SJCRH30 (cell line): Measurements from ENCODE around the gene LACC1. TPM values are rescaled to one million over a fixed set of nuclear protein-coding genes. Genes with fewer than 3 reads are reported as not detected.

Experiments
- DNase-seq, 2 experiments: peaks; one replicate each; pipeline ENCODE4 v3.0.0-alpha.2; 2015 to 2020
- H3K27ac ChIP-seq: fragments of 250-450 bp; sonication (Bioruptor Pico); 2 replicates; pipeline ENCODE4 v1.5.1; 2020; ENCODE audit warnings: mild to moderate bottlenecking, moderate library complexity
- H3K27me3 ChIP-seq: fragments of 250-450 bp; sonication (Bioruptor Pico); 2 replicates; pipeline ENCODE4 v1.5.1; 2020; ENCODE audit warnings: mild to moderate bottlenecking, moderate library complexity
- H3K36me3 ChIP-seq: fragments of 250-450 bp; sonication (Bioruptor Pico); 2 replicates; pipeline ENCODE4 v1.5.1; 2020; ENCODE audit warnings: mild to moderate bottlenecking, moderate library complexity
- H3K4me1 ChIP-seq: fragments of 250-450 bp; sonication (Bioruptor Pico); 2 replicates; pipeline ENCODE4 v1.5.1; 2020; ENCODE audit warnings: mild to moderate bottlenecking, moderate library complexity
- H3K4me3 ChIP-seq: fragments of 250-450 bp; sonication (Bioruptor Pico); 2 replicates; pipeline ENCODE4 v1.5.1; 2020; ENCODE audit warnings: mild to moderate bottlenecking, moderate library complexity
- H3K9me3 ChIP-seq: fragments of 250-450 bp; sonication (Bioruptor Pico); replicated peaks from 2 replicates; pipeline ENCODE4 v1.5.1; 2020; ENCODE audit warnings: mild to moderate bottlenecking, moderate library complexity
- total RNA-seq: library from RNA; depleted of rRNA; stranded (reverse); fragments of >200 nt; shearing (Covaris generic); gene quantifications from 2 replicates; pipeline ENCODE4 v1.2.3, GENCODE V29; 2014

The LACC1 gene
- total RNA-seq, 1 experiment from 2014 or later: 0.63 TPM

DNA sequence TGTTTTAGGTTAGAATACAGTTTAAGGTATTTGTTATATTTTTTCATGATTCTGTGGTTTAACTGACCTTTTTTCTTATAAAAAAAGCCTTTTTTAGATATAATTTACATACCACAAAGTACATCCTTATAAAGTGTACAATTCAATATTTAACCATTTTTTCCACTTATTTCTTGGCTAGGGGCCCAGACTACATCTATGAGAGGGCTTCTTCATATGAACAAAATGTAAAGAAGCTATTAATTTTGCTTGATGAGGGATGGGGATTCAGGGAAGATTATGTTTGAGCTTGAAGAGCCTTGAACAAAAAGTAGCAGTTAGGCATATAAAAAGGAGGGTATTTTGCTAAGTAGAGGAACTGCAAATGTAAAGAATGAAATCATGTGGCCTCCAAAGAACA, 2.4 kb upstream of the LACC1 start:
- H3K27me3 ChIP-seq: no peaks in the 10 kb centered on the region
- H3K9me3 ChIP-seq: no peaks in the 10 kb centered on the region

DNA sequence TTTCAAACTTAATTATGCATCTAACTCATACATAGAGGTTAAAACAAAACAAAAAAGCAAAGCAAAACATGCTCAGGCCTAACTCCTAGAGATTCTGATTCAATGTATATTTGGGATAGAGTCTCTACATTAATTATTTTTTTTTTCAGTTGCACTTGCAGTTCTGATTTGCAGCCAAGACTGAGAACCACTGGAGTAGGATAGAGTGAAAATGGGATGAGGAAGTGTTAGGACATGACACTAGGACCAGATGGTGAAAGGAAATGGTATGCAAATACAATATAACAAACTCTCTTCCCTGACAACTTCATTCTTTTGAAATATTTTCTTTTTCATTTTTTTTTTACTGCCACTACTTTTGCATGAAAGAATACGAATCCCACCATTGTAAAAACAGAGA, 1.9 kb upstream of the LACC1 start:
- no peak overlapping the region for H3K27ac ChIP-seq
- no peaks in the 10 kb centered on the region for H3K9me3 ChIP-seq

More for the DNA sequence above, 2.4 kb upstream of the LACC1 start:
- Histone ChIP-seq H3K27ac (no peak overlapping the region), H3K4me1 (no peaks in the 10 kb centered on the region), H3K36me3 (no peaks in the 10 kb centered on the region), H3K4me3 (no peak overlapping the region)
- DNase-seq: no peak

DNA sequence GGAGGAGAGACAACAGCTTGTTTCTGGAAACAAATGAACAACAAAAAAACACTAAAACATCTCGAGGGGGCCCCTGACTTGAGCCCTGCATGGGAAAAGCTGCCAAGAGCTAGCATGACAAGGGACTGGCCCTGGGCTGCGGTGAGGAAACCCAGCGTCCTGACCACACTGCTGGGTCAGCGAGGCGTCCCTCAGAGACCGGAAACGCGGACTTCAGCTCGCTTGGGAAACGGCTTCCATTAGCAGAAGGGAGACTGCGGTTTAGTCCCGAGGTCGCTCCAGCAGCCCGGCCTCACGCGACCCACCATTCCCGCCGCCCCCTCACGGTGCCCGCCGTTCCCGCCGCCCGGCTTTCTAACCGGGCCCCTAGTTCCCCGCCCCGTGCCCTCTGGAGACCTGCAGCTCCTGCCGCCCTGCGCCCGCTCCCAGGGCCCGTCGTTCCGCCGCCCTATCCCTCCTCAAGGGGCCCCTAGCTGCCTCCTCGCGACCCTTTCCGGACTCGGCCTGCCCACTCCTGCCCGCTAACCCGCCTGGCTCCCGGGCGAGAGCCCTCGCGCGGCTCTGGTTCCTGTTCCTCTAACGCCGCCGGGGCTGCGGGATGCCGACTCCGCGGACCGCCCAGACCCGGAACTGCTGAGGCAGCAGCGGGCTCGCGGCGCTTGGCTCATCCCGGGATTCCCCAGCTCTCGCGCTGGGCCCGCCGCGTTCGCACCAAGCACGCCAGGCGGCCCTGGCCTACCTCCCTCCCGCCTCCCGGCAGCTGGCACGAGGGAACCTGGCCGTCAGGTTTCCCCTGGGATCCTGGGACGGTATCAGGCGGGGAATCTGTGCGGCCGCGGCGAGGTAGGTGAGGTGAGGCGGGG, 581 bp upstream of the LACC1 start, which contains the start of gene CCDC122:
Gene CCDC122 (minus strand): TSS at position 849 of the 863 bp plus-strand sequence. CDS start 10,364 bp downstream, outside the sequence.
- Histone ChIP-seq H3K9me3 (no peaks in the 10 kb centered on the region), H3K27ac (peak within 1 kb of the TSS; percentile 89)
- peak; percentile 54 to 65 for DNase-seq

More for the DNA sequence above, 1.9 kb upstream of the LACC1 start:
- H3K4me3 ChIP-seq: no peak overlapping the region
- DNase-seq: no peak
- H3K36me3 ChIP-seq: no peaks in the 10 kb centered on the region
- H3K4me1 ChIP-seq: no peaks in the 10 kb centered on the region
- H3K27me3 ChIP-seq: no peaks in the 10 kb centered on the region

DNA sequence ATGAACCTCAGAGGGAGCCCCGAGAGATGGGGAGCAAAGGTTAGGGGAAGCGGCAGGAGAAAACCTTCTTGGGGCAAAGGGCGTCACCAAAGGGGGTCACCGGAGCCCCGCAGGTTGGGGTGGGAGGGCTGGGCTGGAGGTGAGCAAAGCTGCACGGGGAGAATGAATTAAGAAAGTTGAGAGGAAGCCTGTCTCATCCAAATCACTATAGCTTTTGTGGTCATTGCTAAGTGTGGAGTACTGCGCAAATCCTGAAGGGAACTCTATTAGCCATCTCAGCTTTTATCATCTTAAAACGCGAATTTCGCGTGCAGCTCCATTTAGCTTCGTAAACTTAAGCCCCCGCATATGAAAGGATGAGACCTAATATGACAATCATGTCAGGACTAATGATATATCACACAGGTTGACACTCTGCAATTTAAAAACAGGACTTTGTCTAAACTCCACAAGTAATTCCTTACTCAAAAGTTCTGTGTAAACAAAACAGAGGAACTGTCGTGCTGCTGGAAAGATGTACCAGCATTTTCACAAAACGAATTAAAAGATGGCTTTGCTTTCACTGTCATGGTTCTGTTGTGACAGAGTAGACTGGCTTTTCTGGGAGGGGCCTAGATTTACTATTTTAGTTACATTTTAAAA, 631 bp downstream of the LACC1 start:
- DNase-seq: no peak
- Histone ChIP-seq H3K36me3 (no peaks in the 10 kb centered on the region), H3K4me1 (no peaks in the 10 kb centered on the region), H3K4me3 (peak overlapping the region; percentile 85), H3K9me3 (no peaks in the 10 kb centered on the region), H3K27ac (no peak overlapping the region), H3K27me3 (no peaks in the 10 kb centered on the region)

More for the DNA sequence above, 581 bp upstream of the LACC1 start, which contains the start of gene CCDC122:
- H3K27me3 ChIP-seq: no peaks in the 10 kb centered on the region
- H3K36me3 ChIP-seq: no peaks in the 10 kb centered on the region
- H3K4me3 ChIP-seq: peak within 1 kb of the TSS; percentile 85
- H3K4me1 ChIP-seq: no peaks in the 10 kb centered on the region

DNA sequence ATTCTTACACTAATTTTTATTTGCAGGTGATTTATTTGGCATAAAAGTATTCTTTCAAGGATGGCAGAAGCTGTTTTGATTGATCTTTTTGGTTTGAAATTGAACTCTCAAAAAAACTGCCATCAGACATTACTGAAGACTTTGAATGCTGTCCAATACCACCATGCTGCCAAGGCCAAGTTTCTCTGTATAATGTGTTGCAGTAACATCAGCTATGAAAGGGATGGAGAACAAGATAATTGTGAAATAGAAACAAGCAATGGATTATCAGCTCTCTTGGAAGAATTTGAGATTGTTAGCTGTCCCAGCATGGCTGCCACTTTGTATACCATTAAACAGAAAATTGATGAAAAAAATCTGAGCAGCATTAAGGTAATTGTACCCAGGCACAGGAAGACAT, 1.2 kb downstream of the LACC1 start:
- H3K27ac ChIP-seq: no peak overlapping the region
- no peaks in the 10 kb centered on the region for H3K4me1 ChIP-seq
- H3K27me3 ChIP-seq: no peaks in the 10 kb centered on the region
- H3K4me3 ChIP-seq: no peak overlapping the region
- H3K36me3 ChIP-seq: no peaks in the 10 kb centered on the region
- no peak for DNase-seq
- no peaks in the 10 kb centered on the region for H3K9me3 ChIP-seq

DNA sequence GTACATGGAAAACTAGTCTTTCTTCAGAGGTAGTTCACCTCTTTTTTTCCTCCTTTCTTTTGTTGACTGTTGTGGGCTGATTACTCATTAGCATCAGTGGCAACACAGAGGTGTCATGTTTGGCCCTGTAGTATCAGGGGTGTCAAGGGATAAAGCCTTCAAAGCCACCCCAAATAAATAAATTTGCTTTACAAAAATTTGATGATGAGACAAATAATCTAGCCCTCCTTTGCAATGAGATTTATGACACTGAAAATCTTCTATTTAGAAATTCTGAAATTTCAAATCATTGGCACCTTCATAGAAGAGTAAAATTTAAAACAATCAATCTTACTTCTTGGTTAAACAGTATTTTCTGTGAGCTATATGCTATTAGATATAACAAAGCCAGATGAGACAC, 1.9 kb downstream of the LACC1 start:
- Histone ChIP-seq H3K4me3 (no peak overlapping the region), H3K27ac (no peak overlapping the region), H3K9me3 (no peaks in the 10 kb centered on the region), H3K36me3 (no peaks in the 10 kb centered on the region), H3K4me1 (no peaks in the 10 kb centered on the region), H3K27me3 (no peaks in the 10 kb centered on the region)
- DNase-seq: no peak

DNA sequence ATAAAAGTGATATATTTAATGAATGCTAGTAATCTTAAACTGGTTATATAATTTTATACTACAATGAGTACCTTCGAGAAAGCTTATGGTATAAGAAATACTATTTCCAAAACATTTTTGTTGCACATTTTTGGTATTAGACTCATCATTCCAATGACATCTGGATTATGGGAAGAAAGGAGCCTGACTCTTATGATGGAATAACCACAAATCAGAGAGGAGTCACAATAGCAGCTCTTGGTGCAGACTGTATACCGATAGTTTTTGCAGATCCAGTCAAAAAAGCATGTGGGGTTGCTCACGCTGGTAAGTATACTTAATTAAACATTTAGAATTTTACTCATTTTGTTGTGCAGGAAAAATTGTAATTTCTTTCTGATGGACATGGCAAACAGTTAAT, 3.9 kb downstream of the LACC1 start:
- H3K27me3 ChIP-seq: no peaks in the 10 kb centered on the region
- H3K4me1 ChIP-seq: no peaks in the 10 kb centered on the region
- no peak for DNase-seq
- no peaks in the 10 kb centered on the region for H3K36me3 ChIP-seq
- H3K27ac ChIP-seq: no peak overlapping the region
- no peak overlapping the region for H3K4me3 ChIP-seq
- H3K9me3 ChIP-seq: no peaks in the 10 kb centered on the region

DNA sequence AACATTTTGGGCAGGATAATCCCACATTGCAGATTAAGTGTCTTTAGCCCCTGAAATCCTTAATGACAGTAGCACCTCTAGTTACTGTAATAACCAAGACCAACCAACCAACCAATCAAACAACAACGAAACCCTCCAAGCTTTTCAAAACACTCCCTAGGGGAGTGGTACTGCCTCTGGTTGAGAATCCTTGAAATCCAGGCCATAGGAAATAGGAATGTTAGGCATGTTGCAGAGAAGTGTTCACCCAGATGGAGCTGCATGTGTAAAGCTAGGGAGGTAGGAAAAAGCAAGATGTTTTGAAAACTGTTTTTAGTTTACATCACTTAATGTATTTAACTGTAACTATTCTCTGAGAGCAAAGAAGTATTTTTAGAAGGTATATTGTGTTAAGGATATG, 4.5 kb downstream of the LACC1 start:
- Histone ChIP-seq H3K9me3 (no peaks in the 10 kb centered on the region), H3K4me3 (no peak overlapping the region), H3K27ac (no peak overlapping the region), H3K4me1 (no peaks in the 10 kb centered on the region), H3K27me3 (no peaks in the 10 kb centered on the region), H3K36me3 (no peaks in the 10 kb centered on the region)
- DNase-seq: no peak

DNA sequence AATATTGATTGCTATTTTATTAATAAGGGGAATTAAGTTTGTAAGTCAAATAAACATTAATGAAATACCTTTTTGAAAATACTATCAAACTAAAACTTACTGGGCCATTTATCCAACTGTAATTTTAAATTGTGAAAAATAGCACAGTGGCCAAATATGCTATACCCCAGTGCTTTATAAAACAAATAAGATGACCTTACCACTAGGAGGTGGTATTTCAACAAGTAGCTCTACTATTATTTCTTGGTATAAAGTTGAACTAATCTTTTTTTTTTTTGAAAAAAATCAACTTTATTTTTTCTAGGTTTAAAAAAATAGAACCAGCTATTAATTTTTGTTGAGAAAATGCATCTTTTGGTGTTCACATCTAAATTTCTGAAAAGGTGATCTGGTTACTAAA, 14.7 kb downstream of the LACC1 start:
- no peak for DNase-seq
- 0 out of 2 replicates have a peak, but pooled peaks cover 3% of the 10 kb centered on the region for H3K4me1 ChIP-seq
- no peak overlapping the region for H3K4me3 ChIP-seq
- no peaks in the 10 kb centered on the region for H3K27me3 ChIP-seq
- no peaks in the 10 kb centered on the region for H3K9me3 ChIP-seq
- H3K36me3 ChIP-seq: no peaks in the 10 kb centered on the region
- no peak overlapping the region for H3K27ac ChIP-seq

DNA sequence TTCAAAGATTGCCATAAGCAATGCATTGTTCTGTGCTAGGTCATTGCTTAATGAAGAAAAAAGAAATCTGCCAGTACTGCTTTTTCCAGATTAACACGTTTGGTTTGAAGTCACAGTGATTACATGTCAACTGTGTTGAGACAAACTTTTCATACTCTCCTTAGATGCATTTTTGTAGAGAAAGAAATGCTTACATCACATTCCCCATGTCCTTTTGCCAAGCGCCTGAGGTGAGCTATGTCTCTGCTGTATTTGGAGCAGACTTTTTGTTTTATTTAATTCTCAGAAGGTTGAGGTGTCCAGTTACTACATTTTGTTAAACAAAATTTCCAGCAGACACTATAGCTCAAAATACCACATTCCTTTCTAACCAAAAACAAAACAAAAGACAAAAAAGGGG, 16.2 kb downstream of the LACC1 start:
- Histone ChIP-seq H3K4me3 (no peak overlapping the region), H3K36me3 (no peaks in the 10 kb centered on the region), H3K9me3 (no peaks in the 10 kb centered on the region), H3K27me3 (no peaks in the 10 kb centered on the region), H3K27ac (no peak overlapping the region), H3K4me1 (0 out of 2 replicates have a peak, but pooled peaks cover 3% of the 10 kb centered on the region)
- no peak for DNase-seq

DNA sequence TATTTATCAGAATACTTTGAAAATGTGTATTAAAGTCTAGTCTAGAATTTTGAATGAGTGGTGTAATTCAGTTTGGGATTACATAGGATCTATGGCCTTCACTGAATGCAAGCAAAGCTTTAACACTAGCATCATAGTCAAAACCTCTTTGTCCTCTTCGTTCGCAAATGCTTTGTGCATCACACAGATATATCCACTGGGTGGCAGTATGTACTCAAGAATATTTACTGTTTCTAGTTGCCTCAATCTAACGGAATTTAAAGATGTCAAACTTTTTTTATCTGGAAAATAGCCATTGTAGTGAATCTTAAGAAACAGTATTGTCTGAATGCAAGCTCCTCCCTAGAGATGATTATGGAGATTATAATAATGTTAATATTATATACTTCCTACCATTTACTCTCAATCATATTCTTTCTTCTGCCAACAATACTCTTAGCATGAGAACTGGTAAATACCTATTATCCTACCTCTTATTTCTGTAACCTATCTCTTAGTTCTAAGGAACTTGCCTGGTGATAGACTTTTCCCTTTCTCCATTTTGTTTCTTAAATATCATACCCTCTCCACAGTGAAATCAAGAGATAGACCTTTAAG, 25.8 kb downstream of the LACC1 start:
- peak; percentile 25 to 73 for DNase-seq
- H3K27ac ChIP-seq: no peak overlapping the region
- no peaks in the 10 kb centered on the region for H3K36me3 ChIP-seq
- H3K9me3 ChIP-seq: no peaks in the 10 kb centered on the region
- H3K27me3 ChIP-seq: no peaks in the 10 kb centered on the region
- H3K4me3 ChIP-seq: no peak overlapping the region
- H3K4me1 ChIP-seq: no peaks in the 10 kb centered on the region

DNA sequence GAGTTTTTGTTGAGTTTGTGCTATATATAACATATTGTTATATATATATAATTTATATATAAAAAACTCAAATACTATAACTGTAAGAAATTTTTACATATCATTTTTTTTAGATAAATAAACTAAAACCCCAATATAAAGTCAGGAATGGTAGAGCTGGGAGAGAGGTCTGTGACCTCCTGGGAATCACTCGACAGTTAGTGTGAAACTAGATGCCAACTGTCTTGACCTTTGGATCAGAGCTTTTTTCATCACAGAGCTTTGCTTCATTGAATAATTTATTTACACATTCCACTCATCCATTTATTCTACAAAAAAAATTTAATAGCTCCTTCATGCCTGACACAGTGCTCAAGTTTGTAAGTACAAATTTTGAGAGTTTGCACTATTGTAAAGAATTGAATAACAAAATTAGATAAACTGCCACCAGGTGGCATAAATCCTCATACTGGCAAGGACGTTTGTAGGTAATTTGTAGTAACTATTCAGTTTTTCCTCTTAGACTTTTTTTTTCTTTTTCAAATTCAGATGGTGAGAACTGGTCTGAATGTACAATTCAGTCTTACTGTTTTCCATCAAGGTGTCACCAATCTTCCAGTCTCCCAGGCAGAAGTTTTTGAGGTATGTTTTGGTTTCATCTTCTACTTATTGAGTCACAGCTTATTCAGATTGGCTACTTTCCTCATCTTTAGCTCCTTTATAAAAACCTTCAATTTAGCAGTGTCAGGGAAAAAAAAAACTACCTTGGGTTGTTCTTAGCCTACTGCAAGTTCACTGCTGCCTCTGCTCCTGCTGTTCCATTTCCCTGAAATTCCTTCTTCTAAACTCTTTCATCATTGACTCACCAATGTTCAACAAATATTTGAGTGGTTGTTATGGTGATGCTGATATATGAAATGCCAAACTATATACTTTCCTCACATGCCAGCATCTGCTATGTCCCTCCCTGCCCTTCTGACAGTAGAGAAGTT, 28.7 kb downstream of the LACC1 start:
- no peaks in the 10 kb centered on the region for H3K36me3 ChIP-seq
- H3K27ac ChIP-seq: no peak overlapping the region
- H3K4me1 ChIP-seq: no peaks in the 10 kb centered on the region
- no peak overlapping the region for H3K4me3 ChIP-seq
- no peaks in the 10 kb centered on the region for H3K27me3 ChIP-seq
- DNase-seq: peak in 1 of 2 experiments; percentile 39
- H3K9me3 ChIP-seq: no peaks in the 10 kb centered on the region

DNA sequence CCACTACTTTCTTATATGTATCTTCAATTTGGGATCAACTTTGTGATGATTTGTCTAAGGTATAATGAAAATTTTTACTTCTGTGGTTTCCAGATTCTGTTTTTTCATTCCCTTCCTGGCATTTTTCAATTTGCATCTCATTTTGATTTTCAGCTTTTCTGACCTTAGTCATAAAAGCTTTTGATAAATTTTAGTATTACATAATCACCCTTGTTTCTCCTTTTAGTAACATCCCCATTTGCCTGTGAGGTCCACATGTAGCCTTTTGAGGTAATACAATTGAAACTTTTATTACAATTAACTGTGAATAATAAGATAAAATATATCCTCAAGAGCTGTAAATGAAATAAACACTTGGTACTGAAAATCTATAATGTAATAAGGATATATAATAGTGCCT, 31.2 kb downstream of the LACC1 start:
- H3K4me1 ChIP-seq: no peaks in the 10 kb centered on the region
- no peaks in the 10 kb centered on the region for H3K27me3 ChIP-seq
- H3K4me3 ChIP-seq: no peak overlapping the region
- no peak overlapping the region for H3K27ac ChIP-seq
- DNase-seq: no peak
- H3K36me3 ChIP-seq: no peaks in the 10 kb centered on the region
- H3K9me3 ChIP-seq: no peaks in the 10 kb centered on the region

DNA sequence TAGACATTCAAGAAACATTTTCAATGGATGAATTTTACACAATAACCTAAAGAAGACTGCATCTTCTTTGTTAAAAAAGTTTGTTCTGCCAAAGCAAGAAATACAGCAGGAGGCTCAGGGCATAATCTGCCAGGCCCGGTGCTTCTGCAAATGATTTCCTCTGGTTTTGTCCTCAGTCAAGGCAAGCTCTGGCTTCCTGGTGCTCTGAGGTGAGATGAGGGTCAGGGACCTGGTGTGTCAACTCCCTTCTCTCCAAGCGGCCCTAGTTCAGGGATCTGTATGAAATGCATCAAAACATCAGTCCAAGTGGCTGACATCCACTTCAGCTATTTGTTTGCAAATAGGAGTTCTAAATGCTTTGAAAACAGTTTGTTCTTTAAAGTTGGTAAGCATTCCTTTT, 31.6 kb downstream of the LACC1 start:
- H3K9me3 ChIP-seq: no peaks in the 10 kb centered on the region
- no peaks in the 10 kb centered on the region for H3K4me1 ChIP-seq
- no peaks in the 10 kb centered on the region for H3K36me3 ChIP-seq

More for the DNA sequence above, 31.6 kb downstream of the LACC1 start:
- H3K27me3 ChIP-seq: no peaks in the 10 kb centered on the region
- no peak overlapping the region for H3K4me3 ChIP-seq
- H3K27ac ChIP-seq: no peak overlapping the region
- no peak for DNase-seq
